HG02588 (cell line): ENCODE results near the gene UBE2A.

ENCODE experiments used
- ATAC-seq: cut with Tn5 transposase; IDR thresholded peaks from one replicate; pipeline ENCODE4 v1.9.1; 2021; ENCODE audit warnings: mild to moderate bottlenecking, moderate library complexity; ENCODE audit not compliant: unreplicated experiment

The UBE2A gene

DNA sequence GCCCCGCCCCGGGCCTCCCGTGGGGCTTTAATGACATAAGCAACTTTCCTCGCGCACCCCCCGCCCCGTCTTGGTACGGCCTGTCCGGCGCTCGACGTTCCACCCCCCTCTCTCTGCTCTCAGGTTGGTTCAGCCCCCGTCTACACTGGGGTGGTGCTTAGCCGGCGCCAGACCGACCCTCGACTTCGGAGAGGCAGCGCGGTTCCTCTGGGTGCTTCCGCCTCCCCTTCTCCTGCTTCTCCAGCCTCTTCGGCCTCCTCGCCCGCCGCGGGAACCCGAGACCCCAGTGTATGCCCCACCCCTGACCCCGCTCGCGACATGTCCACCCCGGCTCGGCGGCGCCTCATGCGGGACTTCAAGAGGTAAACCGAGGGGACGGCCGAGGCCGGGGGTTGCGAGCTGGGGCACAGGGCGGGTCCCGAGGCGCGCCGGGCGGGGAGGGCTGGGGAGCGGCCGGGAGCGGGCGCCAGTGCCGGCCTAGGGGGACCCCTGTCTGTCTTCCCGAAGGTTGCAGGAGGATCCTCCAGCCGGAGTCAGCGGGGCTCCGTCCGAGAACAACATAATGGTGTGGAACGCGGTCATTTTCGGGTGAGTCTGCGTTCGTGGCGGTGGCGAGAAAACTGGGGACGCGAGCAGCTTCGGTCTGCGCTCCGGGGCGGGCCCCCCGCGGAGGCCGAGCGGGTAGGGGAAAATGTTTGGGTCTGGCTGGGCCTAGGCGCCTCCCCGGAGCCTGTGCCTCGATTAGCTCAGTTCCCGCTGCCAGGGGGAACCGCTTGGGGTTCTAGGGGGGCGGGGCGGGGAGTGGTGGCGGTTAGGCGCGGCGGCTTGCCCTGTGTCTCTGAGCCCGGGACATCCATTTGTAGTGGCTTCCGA is at the start of gene UBE2A:
Gene UBE2A, plus strand, starts transcription at position 170 of the 873 bp plus-strand sequence. Its CDS starts 149 bp downstream, at position 319.
- peak; percentile 80 for ATAC-seq

GRCh38 chrX:119529345-119530276 is 44.8 kb upstream of the UBE2A start:
- no peak for ATAC-seq

DNA sequence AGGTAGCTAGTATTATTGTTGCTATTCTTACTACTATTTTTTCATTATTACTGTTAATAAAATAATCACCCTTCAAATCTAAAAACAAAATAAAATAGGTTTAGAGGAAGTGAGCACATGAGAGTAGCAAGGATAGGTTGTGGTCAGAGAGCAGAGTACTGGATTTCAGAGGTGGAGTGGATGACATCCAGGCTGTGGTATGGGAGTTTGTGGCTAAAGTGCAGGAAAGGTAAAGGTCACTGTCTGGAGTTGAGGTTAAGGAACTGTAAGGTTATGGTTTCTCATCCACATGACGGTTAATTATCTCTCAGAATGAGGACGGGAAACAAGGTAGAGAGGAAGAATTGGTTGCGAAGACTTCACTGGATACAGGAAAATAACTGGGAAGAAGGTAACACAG is 36.9 kb upstream of the UBE2A start:
- ATAC-seq: no peak

DNA sequence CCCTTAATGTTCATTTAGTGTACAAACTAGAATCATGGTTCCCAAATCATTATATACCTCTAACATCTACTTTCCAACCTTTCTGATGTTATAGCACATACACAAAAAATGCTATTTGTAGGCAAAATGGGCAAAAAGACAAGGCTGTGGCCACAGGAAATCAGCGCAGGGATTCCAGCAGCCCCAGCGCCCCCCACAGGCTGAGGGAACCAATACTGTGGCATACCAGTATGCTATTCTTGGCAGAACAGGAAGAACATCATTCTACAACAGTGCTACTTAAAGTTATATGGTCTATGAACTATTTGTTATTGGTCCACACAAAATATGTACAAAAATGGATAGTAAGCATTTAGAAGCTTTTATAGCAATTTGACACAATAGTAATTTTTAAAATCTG is 34.5 kb upstream of the UBE2A start:
- no peak for ATAC-seq

DNA sequence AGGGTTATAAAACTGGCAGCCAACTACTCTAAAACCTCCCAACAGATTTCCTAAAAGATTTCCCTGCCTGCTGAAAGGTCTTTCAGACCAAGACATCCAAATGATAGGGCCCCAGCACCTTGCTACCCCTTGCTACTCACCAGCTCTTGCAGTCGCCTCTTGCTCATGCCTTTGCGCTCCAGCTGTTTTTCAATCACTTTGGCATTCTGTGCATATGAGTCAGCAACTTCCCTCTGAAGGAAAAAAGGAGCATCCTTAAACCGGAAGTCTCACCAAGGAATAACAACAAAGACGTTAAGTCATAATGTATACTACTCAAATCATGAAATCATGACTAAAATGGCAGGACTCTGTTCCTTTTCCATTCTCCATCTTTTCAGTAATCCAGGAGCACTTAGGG is 33.2 kb upstream of the UBE2A start:
- no peak for ATAC-seq

DNA sequence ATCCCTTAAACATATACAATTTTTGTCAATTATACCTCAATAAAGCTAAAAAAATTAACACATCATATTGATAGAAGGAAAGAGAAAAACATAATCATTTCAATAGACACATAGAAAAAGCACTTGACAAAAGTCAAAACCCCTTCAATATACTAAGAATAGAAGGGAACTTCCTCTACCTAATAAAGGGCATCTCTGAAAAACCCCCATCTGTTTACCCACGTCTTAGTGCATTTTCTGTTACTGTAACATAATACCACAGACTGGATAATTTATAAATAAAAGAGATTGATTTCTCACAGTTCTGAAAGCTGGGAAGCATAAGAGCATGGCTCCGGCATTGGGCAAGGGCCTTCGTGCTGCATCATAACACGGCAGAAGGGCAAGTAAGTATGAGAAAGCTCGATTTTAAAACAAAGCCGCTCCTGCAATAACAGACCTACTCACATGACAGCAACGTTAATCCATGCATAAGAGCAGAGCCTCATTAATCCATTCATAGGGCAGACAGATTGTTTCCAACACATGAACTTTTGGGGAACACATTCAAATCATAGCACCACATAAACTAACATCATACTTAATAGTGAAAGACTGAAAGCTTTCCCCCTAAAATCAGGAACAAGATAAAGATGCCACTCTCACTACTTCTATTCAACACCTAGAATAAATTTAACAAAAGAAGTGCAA is 24.9 kb upstream of the UBE2A start:
- ATAC-seq: peak; percentile 44

DNA sequence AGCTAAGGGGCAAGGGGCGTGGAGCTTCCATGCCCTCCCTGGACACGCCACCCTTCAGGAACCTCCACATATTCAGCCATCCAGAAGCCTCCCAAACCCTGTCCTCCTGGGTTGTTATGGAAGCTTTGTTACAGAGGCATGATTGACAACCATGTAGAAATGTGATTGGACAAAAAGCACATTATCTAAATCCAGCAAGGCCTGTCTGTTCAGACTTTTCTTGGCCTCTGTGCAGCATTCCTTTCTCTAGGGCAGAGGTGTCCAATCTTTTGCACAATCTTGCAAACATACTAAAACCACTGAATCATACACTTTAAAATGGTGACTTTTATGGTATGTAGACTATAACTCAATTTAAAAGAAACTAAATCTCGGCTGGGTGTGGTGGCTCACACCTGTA is 21.9 kb upstream of the UBE2A start:
- no peak for ATAC-seq

- ATAC-seq: peak; percentile 94
Measured at GRCh38 chrX:119565107-119565663, 9.2 kb upstream of the UBE2A start, which contains the start of gene STEEP1. Gene STEEP1, minus strand, starts transcription at chrX:119565409. Its CDS starts 54 bp downstream, at chrX:119565355.

- no peak for ATAC-seq
Measured at GRCh38 chrX:119570351-119570835, 4.0 kb upstream of the UBE2A start.

GRCh38 chrX:119573222-119573621 is 1.1 kb upstream of the UBE2A start:
- ATAC-seq: no peak

GRCh38 chrX:119573840-119574393 is 446 bp upstream of the UBE2A start:
- no peak for ATAC-seq

GRCh38 chrX:119579414-119579813 is 5.1 kb downstream of the UBE2A start:
- ATAC-seq: no peak

DNA sequence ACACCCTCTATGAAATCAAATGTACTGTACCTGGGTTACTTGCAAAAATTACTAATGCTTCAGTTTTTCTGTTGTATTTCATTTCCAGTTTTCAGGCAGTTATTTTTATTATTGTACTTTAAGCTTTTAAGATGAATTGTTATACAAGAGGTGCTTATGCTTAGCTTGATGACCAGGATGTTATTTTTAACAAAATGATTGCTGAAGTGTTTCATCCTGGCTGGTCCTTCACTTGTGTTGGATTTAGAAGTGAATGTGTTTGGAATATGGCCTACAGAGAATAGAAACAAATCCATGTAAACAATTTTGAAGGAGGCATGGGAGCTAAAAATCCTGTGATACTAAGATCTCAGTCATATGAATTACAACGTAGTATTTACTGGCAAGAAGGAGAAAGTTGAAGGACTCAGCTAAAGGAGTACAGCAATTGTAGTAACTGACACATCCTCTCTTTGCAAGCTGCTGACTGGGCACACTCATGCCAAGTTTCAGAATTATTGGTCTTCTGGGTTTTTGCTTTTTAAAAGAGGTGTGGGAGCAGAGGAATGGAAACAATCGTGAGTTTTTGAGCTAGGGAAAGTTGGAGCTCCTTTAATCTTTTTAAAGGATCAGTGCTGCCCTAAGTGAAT is 9.2 kb downstream of the UBE2A start:
- ATAC-seq: no peak

- ATAC-seq: no peak
Measured at GRCh38 chrX:119589810-119590209, 15.4 kb downstream of the UBE2A start.

- no peak for ATAC-seq
Measured at GRCh38 chrX:119602701-119603255, 28.4 kb downstream of the UBE2A start.

DNA sequence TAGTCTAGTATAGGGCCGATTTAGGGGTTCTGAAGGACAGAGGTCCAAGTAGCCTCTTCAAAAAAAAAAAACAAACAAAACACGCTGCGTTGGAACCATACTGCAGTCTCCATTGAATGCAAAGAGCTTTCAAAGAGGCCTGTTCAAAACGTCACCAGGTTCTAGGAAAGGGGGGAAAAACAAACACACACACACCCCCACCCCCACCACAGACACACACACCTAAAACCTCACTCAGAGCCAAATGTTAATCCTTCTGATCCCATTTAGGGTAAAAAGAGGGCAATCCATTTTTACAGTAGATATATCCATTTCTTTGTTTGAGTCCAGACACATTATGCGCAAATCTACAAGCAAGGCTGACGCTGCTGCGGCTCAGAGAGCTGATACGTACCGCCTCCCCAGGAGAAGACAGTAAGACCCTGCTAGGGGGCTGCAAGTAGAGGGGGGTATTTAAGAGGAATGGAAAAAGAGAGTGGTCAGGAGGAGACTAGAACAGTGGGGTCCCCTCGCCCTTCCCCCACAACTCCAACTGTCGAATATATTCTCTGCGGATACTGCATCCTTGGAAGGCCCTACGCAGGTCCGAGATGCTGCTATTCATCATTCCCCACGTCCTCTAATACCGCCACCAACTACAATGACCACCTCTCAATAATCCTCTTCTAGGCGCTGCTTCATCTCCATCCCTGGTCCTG is 30.6 kb downstream of the UBE2A start:
- no peak for ATAC-seq

- peak; percentile 20 for ATAC-seq
Measured at GRCh38 chrX:119605464-119606279, 31.3 kb downstream of the UBE2A start.
